ENCODE results near the gene WBP2. TPM values are rescaled to one million over a fixed set of nuclear protein-coding genes. Genes with fewer than 3 reads are reported as not detected.

Gene WBP2
- total and polyA plus RNA-seq, 2 of the 13 experiments (the other 11 are each of a cell fraction or from before 2014, with no cell fraction given): 29.2 to 29.5 TPM

DNA sequence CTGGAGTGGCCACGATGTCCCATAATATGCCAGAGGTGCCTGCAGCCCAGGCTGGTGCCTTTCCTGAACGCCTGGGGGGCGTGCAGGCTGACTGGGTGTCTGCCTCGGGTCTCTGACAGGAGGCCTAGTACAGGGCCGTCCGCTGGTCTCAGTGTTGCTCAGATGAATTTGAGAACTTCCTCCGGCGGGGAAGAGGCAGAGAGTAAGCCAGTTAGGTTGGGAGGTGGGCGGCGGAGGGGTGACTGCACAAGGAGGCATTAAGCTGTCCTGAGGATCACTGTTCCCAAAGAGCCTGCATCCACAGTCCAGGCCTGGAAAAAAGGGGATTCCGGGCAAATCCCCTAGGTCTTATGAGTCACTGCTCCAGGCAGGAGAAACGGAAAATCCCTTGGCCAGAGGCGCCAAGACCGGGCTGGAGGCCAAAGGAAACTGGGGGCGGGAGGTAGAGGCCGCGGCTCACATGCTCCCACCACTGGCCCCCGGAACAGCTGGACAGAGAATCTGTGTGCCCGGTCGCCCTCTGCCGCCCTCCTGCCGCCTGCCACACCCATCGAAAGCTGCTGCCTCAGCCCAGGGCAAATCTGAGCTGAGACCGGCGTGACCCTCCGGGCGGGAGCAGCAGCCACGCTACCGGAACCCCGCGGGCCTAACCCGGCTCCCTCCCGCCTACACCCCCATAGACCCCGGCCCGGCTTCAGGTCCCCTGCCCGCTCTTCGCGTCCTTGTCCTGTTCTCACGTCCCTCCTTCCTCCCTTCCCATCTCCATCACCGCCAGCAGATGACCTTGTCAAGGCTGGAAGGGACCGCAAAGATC lies 22.0 kb upstream of the WBP2 start (continued):
- TF ChIP-seq, protein P1, sequence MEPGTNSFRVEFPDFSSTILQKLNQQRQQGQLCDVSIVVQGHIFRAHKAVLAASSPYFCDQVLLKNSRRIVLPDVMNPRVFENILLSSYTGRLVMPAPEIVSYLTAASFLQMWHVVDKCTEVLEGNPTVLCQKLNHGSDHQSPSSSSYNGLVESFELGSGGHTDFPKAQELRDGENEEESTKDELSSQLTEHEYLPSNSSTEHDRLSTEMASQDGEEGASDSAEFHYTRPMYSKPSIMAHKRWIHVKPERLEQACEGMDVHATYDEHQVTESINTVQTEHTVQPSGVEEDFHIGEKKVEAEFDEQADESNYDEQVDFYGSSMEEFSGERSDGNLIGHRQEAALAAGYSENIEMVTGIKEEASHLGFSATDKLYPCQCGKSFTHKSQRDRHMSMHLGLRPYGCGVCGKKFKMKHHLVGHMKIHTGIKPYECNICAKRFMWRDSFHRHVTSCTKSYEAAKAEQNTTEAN (CRISPR knock-in tag; conservative IDR thresholded peaks at IDR 0.05): no peak
- TF ChIP-seq ZKSCAN5 (CRISPR knock-in tag; IDR thresholded peaks at IDR 0.05) (no peak), PAX8 (CRISPR knock-in tag; IDR thresholded peaks at IDR 0.05; ENCODE audit: borderline replicate concordance) (no peak), ZBTB37 (CRISPR knock-in tag; IDR thresholded peaks at IDR 0.05) (0 out of 2 replicates have a peak, but pooled peaks have one; percentile 59), ZNF567 (CRISPR knock-in tag; IDR thresholded peaks at IDR 0.05; ENCODE audit: borderline replicate concordance) (peak; percentile 66; the same call in 1 of the 2 replicates), ZNF678 (CRISPR knock-in tag; IDR thresholded peaks at IDR 0.05) (0 out of 2 replicates have a peak, but pooled peaks have one; percentile 73), ZNF776 (CRISPR knock-in tag; IDR thresholded peaks at IDR 0.05) (no peak; the same call in 1 of the 2 replicates), BORCS8-MEF2B (CRISPR knock-in tag; IDR thresholded peaks at IDR 0.05) (no peak; the same call in none of the 2 replicates), ZNF234 (CRISPR knock-in tag; conservative IDR thresholded peaks at IDR 0.05) (no peak), SOX5 (CRISPR knock-in tag; IDR thresholded peaks at IDR 0.05; ENCODE audit: borderline replicate concordance) (peak; percentile 34; the same call in 1 of the 2 replicates), KMT2B (CRISPR knock-in tag; IDR thresholded peaks at IDR 0.05) (0 out of 2 replicates have a peak, but pooled peaks have one; percentile 15), ZBTB4 (CRISPR knock-in tag; IDR thresholded peaks at IDR 0.05; ENCODE audit: borderline replicate concordance) (peak; percentile 11; the same call in 1 of the 2 replicates), PHF5A (CRISPR knock-in tag; IDR thresholded peaks at IDR 0.05; ENCODE audit: low read depth, unreplicated experiment) (no peak), RCOR2 (CRISPR knock-in tag; IDR thresholded peaks at IDR 0.05) (no peak), KAT2B (IDR thresholded peaks at IDR 0.05; ENCODE audit: borderline replicate concordance, low read depth, low read length) (no peak), FOXA3 (CRISPR knock-in tag; IDR thresholded peaks at IDR 0.05) (no peak; the same call in 1 of the 2 replicates), FOXA1 (IDR thresholded peaks at IDR 0.05) (no peak), FOXA1 (CRISPR knock-in tag; IDR thresholded peaks at IDR 0.05) (no peak), ZNF136 (CRISPR knock-in tag; IDR thresholded peaks at IDR 0.05; ENCODE audit: low read depth) (no peak)
- TF ChIP-seq, protein P2, sequence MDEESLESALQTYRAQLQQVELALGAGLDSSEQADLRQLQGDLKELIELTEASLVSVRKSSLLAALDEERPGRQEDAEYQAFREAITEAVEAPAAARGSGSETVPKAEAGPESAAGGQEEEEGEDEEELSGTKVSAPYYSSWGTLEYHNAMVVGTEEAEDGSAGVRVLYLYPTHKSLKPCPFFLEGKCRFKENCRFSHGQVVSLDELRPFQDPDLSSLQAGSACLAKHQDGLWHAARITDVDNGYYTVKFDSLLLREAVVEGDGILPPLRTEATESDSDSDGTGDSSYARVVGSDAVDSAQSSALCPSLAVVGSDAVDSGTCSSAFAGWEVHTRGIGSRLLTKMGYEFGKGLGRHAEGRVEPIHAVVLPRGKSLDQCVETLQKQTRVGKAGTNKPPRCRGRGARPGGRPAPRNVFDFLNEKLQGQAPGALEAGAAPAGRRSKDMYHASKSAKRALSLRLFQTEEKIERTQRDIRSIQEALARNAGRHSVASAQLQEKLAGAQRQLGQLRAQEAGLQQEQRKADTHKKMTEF (CRISPR knock-in tag; IDR thresholded peaks at IDR 0.05): 0 out of 2 replicates have a peak, but pooled peaks have one; percentile 24
- TF ChIP-seq, protein P3, sequence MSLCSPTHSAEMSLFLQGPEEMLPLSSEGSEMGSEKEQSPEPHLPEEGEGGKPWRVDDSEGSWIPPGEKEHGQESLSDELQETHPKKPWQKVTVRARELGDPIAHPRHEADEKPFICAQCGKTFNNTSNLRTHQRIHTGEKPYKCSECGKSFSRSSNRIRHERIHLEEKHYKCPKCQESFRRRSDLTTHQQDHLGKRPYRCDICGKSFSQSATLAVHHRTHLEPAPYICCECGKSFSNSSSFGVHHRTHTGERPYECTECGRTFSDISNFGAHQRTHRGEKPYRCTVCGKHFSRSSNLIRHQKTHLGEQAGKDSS (CRISPR knock-in tag; IDR thresholded peaks at IDR 0.05; ENCODE audit: borderline replicate concordance, low read depth): no peak; the same call in 1 of the 2 replicates

Data from HepG2 (cell line).